Uterus (tissue), 4 donors: ENCODE measurements around the gene CCDC158. TPM values are rescaled to one million over a fixed set of nuclear protein-coding genes. Genes with fewer than 3 reads are reported as not detected.
"Not testable (repeated sequence)": the region's sequence is repeated elsewhere in the genome, so short reads cannot be mapped to it uniquely, and the experiment has no call there.

Source experiments
- DNase-seq, 2 donors: peaks; one replicate each; pipeline ENCODE4 v3.0.0-alpha.2; 2019 to 2020
- H3K27ac ChIP-seq, 2 donors: fragments of 200-600 bp; sonication (generic); 1 replicate in 1 of 2; 2 replicates in 1 of 2; pipeline ENCODE4 v1.5.1; 2016 to 2018
- H3K27me3 ChIP-seq, 2 donors: fragments of 200-600 bp; sonication (generic); one replicate each; pipeline ENCODE4 v1.5.1; 2018 to 2019; ENCODE audit warnings: control low read depth in 1 of 2
- H3K36me3 ChIP-seq, 2 donors: fragments of 200-600 bp; sonication (generic); one replicate each; pipeline ENCODE4 v1.5.1; 2019; ENCODE audit warnings: control low read depth in 1 of 2
- H3K4me1 ChIP-seq, 2 donors: fragments of 200-600 bp; sonication (generic); one replicate each; pipeline ENCODE4 v1.5.1; 2018 to 2019; ENCODE audit warnings: control low read depth in 1 of 2
- H3K4me3 ChIP-seq, 2 donors: fragments of 200-600 bp; sonication (generic); 1 replicate in 1 of 2; 2 replicates in 1 of 2; pipeline ENCODE4 v1.5.1; 2018 to 2019; ENCODE audit warnings: mild to moderate bottlenecking in 1 of 2
- H3K9me3 ChIP-seq, 2 donors: fragments of 200-600 bp; sonication (generic); one replicate each; pipeline ENCODE4 v1.5.1; 2019; ENCODE audit warnings: control low read depth in 1 of 2
- CTCF ChIP-seq, 4 experiments: fragments of 200-600 bp in 2 of 4; fragments of 450-650 bp in 2 of 4; sonication (generic) in 2 of 4; IDR thresholded peaks; one replicate each; pipeline ENCODE4 v1.5.1; 2016 to 2019; ENCODE audit warnings: antibody characterized with exemption in 4 of 4, mild to moderate bottlenecking in 2 of 4, moderate library complexity in 1 of 4
- POLR2A ChIP-seq, 2 donors: fragments of 450-650 bp; IDR thresholded peaks; one replicate each; pipeline ENCODE4 v1.6.1; 2016; ENCODE audit warnings: antibody characterized with exemption in 2 of 2, mild to moderate bottlenecking in 1 of 2, moderate library complexity in 1 of 2
- intact Hi-C: fragments of 100-400 bp; cut with DNase I; formaldehyde crosslinking; loops from one replicate; pipeline ENCODE4 v1.15.1; 2023; ENCODE audit warnings: low total_unique reads
- total RNA-seq, 4 donors: library from RNA; depleted of rRNA in 3 of 4; stranded (reverse); fragments of >200 nt in 3 of 4; gene quantifications; one replicate each; pipeline versions ENCODE4 v1.1.0 to v1.2.4, GENCODE V29; 2014 to 2023
- donor health status: DM: yes; HTN: yes; CAD: no.

The CCDC158 gene
- total RNA-seq, 4 donors from 2014 or later = under 0.01 to 2.2 (median 0.34) TPM; not detected in 1

- no peaks in the 10 kb centered on the region for H3K36me3 ChIP-seq
- H3K9me3 ChIP-seq = no peaks in the 10 kb centered on the region
- no peaks in the 10 kb centered on the region for H3K4me1 ChIP-seq
- H3K27ac ChIP-seq = no peak overlapping the region
- TF ChIP-seq CTCF (IDR thresholded peaks at IDR 0.05) = no peak
- no peak for TF ChIP-seq POLR2A (IDR thresholded peaks at IDR 0.05)
- H3K27me3 ChIP-seq = no peaks in the 10 kb centered on the region
- no peak for DNase-seq
- no peak overlapping the region for H3K4me3 ChIP-seq
- intact Hi-C loops = no loop called here
These were observed 37.9 kb upstream of the CCDC158 start for GRCh38 chr4:76458825-76459224.

GRCh38 chr4:76458297-76458696 lies 37.4 kb upstream of the CCDC158 start:
- Histone ChIP-seq H3K27me3 (no peaks in the 10 kb centered on the region), H3K27ac (no peak overlapping the region), H3K4me1 (no peaks in the 10 kb centered on the region), H3K4me3 (no peak overlapping the region), H3K9me3 (no peaks in the 10 kb centered on the region), H3K36me3 (no peaks in the 10 kb centered on the region)
- no peak for TF ChIP-seq CTCF (IDR thresholded peaks at IDR 0.05)
- no peak for TF ChIP-seq POLR2A (IDR thresholded peaks at IDR 0.05)
- DNase-seq = no peak
- intact Hi-C loops = no loop called here

- TF ChIP-seq CTCF (IDR thresholded peaks at IDR 0.05) = no peak
- no peak for TF ChIP-seq POLR2A (IDR thresholded peaks at IDR 0.05)
- no peaks in the 10 kb centered on the region for H3K9me3 ChIP-seq
- no peak for DNase-seq
- H3K4me3 ChIP-seq = no peak overlapping the region
- no peaks in the 10 kb centered on the region for H3K27me3 ChIP-seq
- H3K36me3 ChIP-seq = no peaks in the 10 kb centered on the region
- intact Hi-C loops = no loop called here
- H3K27ac ChIP-seq = no peak overlapping the region
- H3K4me1 ChIP-seq = no peaks in the 10 kb centered on the region
These were observed 36.9 kb upstream of the CCDC158 start for GRCh38 chr4:76457885-76458284.

GRCh38 chr4:76454073-76454472 lies 33.1 kb upstream of the CCDC158 start:
- H3K36me3 ChIP-seq, H3K9me3 ChIP-seq, H3K27ac ChIP-seq, DNase-seq, H3K4me3 ChIP-seq, intact Hi-C loops, H3K4me1 ChIP-seq, H3K27me3 ChIP-seq: not testable (repeated sequence)

- Histone ChIP-seq H3K36me3 (no peaks in the 10 kb centered on the region), H3K27me3 (no peaks in the 10 kb centered on the region), H3K9me3 (no peaks in the 10 kb centered on the region), H3K27ac (no peak overlapping the region), H3K4me3 (no peak overlapping the region), H3K4me1 (no peaks in the 10 kb centered on the region)
- no peak for DNase-seq
- intact Hi-C loops = no loop called here
- TF ChIP-seq POLR2A (IDR thresholded peaks at IDR 0.05) = no peak
- no peak for TF ChIP-seq CTCF (IDR thresholded peaks at IDR 0.05)
These were observed 32.3 kb upstream of the CCDC158 start for GRCh38 chr4:76453232-76453631.

GRCh38 chr4:76449833-76450232 lies 28.9 kb upstream of the CCDC158 start:
- no peaks in the 10 kb centered on the region for H3K36me3 ChIP-seq
- H3K4me1 ChIP-seq = no peaks in the 10 kb centered on the region
- no peak overlapping the region for H3K27ac ChIP-seq
- no peaks in the 10 kb centered on the region for H3K27me3 ChIP-seq
- no peaks in the 10 kb centered on the region for H3K9me3 ChIP-seq
- no peak for DNase-seq
- no peak for TF ChIP-seq CTCF (IDR thresholded peaks at IDR 0.05)
- no peak for TF ChIP-seq POLR2A (IDR thresholded peaks at IDR 0.05)
- intact Hi-C loops = no loop called here
- H3K4me3 ChIP-seq = no peak overlapping the region
